ENCODE measurements around the gene SPPL3.

The SPPL3 gene

DNA sequence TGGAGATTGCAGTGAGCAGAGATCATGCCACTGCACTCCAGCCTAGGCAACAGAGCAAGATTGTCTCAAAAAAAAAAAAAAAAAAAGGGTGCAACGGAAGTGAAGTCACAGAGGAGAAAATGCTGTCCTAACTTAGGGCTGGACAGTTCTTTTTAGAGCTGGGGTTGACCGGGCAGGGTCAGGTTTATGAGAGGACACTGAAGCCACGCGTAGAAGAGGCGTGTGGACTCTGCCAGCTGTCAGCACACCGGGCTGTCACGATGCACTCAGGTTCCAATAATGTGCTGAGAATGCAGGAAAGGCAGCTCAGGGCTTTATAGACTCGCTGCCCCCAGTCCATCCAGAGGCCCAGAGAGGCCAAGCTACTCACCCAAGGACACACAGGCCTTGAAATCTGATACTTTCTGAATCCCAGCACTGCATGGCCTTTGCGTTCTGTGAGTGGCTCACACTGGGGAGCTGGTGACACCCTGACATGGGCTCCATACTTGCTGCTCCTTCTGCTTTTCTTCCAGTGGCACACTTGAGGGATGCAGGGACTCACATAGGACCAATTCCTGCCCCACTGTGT lies 28.9 kb upstream of the SPPL3 start:
- Mint-ChIP-seq H3K4me3 (no peak overlapping the region), H3K9me3 (no peaks in the 10 kb centered on the region), H3K36me3 (no peaks in the 10 kb centered on the region), H3K27ac (no peak overlapping the region), H3K4me1 (no peaks in the 10 kb centered on the region), H3K27me3 (peaks cover 26% of the 10 kb centered on the region)
- DNase-seq: no peak
- CTCF ChIA-PET: interaction anchor here (0.7 to 1.3 kb wide), 3 partner anchors 13 to 39 kb away, joined by 3 to 4 read pairs (median 3); no protein-coding TSS in a partner anchor

DNA sequence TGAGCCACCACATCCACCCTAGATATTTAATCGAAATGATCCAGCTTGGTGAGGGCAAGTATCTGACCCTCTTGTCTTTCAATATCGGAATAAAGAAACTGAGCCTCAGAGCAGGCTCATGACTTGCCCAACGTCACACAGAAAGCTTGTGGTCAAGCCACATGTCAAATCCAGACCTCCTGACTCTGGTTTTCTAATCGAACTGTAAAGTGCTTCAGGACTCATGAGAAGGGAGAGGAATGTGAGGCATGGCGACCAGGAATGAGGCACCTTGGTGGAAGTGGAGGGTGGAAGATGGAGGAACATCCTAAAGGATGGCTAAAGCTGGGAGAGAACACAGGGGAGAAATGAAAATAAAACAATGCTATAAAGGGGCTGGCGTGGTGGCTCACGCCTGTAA lies 27.9 kb upstream of the SPPL3 start:
- CTCF ChIA-PET: interaction anchor here (1.0 to 1.3 kb wide), 2 partner anchors 12 to 40 kb away, joined by 3 to 4 read pairs; no protein-coding TSS in a partner anchor
- Mint-ChIP-seq H3K36me3 (no peaks in the 10 kb centered on the region), H3K27me3 (peaks cover 18% of the 10 kb centered on the region), H3K4me3 (no peak overlapping the region), H3K4me1 (no peaks in the 10 kb centered on the region), H3K27ac (no peak overlapping the region), H3K9me3 (no peaks in the 10 kb centered on the region)
- no peak for DNase-seq

DNA sequence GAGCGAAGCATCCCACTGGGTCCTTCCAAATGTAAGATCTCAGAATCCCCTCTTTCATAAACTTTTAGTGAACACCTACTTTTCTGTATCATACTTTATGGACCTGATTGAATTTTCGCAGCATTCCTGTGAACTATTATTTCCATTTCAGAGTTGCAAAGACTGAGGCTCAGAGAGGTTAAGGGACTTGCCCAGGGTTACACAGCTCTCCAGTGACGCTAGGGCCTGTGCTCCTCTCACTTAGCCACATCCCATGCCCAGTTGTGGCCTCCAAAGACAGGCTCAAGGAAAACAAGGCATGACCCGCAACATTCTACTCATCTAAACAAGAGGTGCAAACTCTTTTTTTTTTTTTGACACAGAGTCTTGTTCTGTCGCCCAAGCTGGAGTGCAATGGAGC lies 25.9 kb upstream of the SPPL3 start:
- Mint-ChIP-seq H3K4me3 (no peak overlapping the region), H3K27me3 (peaks cover 10% of the 10 kb centered on the region), H3K4me1 (no peaks in the 10 kb centered on the region), H3K9me3 (no peaks in the 10 kb centered on the region), H3K36me3 (no peaks in the 10 kb centered on the region), H3K27ac (no peak overlapping the region)
- CTCF ChIA-PET: interaction anchor here (0.7 kb wide), 1 partner anchor 124 kb away, joined by 3 read pairs; no protein-coding TSS in a partner anchor
- no peak for DNase-seq

DNA sequence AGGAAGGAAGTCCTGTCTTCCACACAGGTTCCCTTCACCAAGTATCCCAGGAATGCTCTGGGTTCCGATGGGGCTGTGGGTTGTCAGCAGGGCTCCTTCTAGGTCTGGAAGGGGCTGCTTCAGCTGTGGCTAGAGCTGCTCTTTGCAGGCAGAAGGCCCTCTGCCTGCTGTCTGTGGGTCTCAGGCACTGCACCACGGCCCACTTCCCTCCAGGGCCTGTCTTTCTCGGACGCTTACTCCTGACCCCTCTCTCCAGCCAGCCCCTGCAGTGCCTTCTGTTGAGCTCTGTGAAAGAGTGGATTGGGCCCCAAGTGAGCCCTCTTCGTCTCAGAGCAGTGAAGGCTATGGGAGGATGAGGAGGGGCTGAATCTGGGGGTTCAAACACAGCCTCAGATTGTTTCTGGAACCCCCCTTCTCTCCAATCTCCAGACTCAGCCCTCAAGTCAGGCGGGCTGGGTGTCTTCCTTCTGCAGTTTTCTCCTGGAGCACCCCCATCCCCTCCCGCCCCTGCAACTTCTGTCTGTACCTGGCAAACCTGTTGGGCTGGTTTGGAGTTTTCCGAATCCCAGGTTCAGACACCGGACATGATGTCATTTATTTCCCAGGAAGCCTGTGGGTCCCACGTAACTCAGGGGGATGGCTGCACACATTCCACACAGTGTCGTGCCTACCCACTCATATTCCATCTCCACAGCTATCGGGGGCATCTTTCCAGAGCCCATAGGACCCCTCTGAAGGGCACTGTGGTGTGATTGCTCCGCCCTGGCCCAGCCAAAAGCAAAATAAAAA lies 24.9 kb upstream of the SPPL3 start:
- peaks cover 10% of the 10 kb centered on the region for H3K27me3 Mint-ChIP-seq
- no peak overlapping the region for H3K4me3 Mint-ChIP-seq
- peak overlapping the region; percentile 37 for H3K27ac Mint-ChIP-seq
- no peaks in the 10 kb centered on the region for H3K4me1 Mint-ChIP-seq
- H3K36me3 Mint-ChIP-seq: no peaks in the 10 kb centered on the region
- CTCF ChIA-PET: no interaction called here
- H3K9me3 Mint-ChIP-seq: no peaks in the 10 kb centered on the region
- DNase-seq: peak; percentile 23

DNA sequence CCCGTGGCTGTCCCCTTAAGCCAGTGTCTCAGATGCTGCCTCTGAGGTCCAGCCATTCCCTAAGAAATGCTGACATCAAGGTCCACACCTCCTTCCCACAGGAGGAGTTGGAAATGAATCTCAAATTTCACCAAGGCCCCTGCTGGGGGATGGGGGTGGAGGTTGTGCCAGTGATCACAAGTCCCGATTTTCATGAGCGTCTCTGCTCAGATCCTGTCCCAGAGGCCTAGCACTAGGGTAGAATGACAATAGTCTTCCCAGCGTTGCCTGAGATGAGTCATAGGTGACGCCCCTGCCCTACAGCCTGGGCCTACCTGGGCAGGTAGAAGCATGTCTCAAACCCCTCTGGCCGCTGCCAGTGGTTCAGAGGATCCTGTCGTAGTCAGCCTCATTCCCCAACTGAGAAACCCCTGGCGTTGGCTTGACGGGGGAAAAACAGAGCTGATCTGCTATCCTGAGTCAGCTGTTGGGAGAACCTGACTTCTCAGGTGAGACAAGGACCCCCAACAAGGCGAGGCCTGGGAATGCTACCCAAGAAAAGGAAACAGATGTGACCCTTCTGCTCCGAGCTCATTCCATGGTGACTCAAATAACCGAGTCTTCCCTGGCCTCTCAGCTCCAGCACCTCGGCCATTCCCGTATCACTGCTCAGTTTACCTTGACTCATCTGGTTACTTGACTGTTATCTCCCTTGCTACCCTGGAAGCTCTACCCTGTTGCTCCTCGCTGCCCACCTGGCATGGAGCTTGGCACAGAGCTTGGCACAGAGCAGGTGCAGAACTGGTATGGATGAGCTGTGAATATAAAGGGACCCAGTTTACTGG lies 21.8 kb upstream of the SPPL3 start:
- Mint-ChIP-seq H3K4me1 (no peaks in the 10 kb centered on the region), H3K27me3 (peaks cover 3% of the 10 kb centered on the region), H3K36me3 (no peaks in the 10 kb centered on the region), H3K4me3 (no peak overlapping the region), H3K9me3 (no peaks in the 10 kb centered on the region), H3K27ac (no peak overlapping the region)
- CTCF ChIA-PET: interaction anchor here (0.6 kb wide), 1 partner anchor 205 kb away, joined by 3 read pairs; no protein-coding TSS in a partner anchor
- DNase-seq: peak; percentile 33

DNA sequence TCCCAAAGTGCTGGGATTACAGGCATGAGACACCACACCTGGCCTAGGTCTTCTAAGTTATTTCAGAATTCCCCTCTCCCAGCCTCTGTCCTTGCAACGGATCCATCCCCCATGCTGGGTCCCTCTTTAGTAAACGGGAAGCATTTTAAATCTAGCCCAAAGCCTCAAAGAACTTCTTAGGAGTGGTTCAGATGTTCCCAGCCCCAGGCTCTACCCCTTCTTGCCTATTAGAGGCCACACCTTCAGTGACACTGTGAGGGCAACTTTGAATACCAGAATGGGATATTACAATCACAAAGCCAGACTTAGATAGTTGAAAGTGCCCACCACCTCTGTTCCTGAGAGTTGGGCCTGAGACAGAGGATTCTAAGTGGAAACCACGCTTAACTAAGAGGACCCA lies 18.1 kb upstream of the SPPL3 start:
- Mint-ChIP-seq H3K4me1 (no peaks in the 10 kb centered on the region), H3K9me3 (peaks cover 7% of the 10 kb centered on the region), H3K4me3 (no peak overlapping the region), H3K36me3 (peaks cover 2% of the 10 kb centered on the region), H3K27me3 (peaks cover 13% of the 10 kb centered on the region), H3K27ac (no peak overlapping the region)
- DNase-seq: no peak
- CTCF ChIA-PET: no interaction called here

DNA sequence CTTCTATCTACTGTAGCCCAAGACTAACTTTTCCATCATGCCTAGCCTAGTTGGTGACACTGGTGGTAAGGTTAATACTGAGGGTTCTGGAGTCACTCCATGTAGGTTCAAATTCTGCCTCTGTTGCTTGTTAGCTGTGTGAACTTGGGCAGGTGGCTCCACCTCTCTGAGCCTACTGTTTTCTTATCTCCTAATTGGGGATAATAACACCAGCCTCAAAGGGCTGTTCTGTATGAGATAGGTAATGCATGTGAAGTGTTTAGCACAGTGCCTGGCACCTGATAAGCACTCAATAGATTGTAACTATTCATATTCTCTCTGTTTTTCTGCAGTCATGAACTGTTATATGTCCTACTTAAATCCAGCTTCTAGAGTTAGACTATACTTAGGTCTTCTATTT lies 17.5 kb upstream of the SPPL3 start:
- Mint-ChIP-seq H3K9me3 (peaks cover 11% of the 10 kb centered on the region), H3K27ac (no peak overlapping the region), H3K4me3 (no peak overlapping the region), H3K27me3 (peaks cover 15% of the 10 kb centered on the region), H3K36me3 (peaks cover 2% of the 10 kb centered on the region), H3K4me1 (no peaks in the 10 kb centered on the region)
- no peak for DNase-seq
- CTCF ChIA-PET: no interaction called here

DNA sequence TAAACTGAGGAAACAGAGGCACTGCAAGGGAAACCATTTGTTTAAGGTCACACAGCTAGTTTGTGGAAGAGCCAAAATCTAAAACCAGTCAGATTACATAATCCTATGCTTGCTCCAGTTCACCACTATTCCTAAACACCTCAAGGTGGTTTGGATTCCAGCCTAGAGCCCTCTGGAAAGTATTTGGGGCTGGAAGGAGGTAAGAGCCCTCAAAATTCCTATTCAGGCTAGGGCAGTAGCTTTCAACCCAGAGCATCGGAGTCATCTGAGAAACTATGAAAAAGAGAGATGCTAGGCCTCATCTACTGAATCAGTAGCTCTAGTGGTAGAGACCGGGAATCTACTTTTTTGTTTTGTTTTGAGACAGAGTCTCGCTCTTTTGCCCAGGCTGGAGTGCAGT lies 16.0 kb upstream of the SPPL3 start:
- no peak for DNase-seq
- Mint-ChIP-seq H3K4me1 (no peaks in the 10 kb centered on the region), H3K27ac (no peak overlapping the region), H3K27me3 (peaks cover 18% of the 10 kb centered on the region), H3K9me3 (peaks cover 13% of the 10 kb centered on the region), H3K4me3 (no peak overlapping the region), H3K36me3 (peaks cover 2% of the 10 kb centered on the region)
- CTCF ChIA-PET: interaction anchor here (1.0 kb wide), 1 partner anchor 12 kb away, joined by 3 read pairs; no protein-coding TSS in a partner anchor

DNA sequence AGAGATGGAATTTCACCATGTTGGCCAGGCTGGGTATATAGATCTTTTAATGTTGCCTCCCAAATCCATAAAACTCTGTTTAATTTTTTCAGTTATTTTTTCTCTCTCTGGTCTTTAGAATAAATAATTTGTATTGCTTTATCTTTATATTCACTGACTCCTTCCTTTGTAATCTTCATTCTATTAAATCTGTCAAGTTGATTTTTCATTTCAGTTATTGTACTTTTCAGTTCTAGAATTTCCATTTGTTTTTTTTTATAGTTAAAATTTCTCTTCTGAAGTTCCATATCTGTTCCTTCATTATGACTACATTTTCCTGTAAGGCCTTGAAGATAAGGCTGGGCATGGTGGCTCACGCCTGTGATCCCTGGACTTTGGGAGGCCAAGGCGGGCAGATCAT lies 13.6 kb upstream of the SPPL3 start:
- DNase-seq: no peak
- Mint-ChIP-seq H3K27ac (no peak overlapping the region), H3K4me3 (no peak overlapping the region), H3K36me3 (peaks cover 2% of the 10 kb centered on the region), H3K27me3 (peaks cover 14% of the 10 kb centered on the region), H3K4me1 (no peaks in the 10 kb centered on the region), H3K9me3 (peaks cover 13% of the 10 kb centered on the region)
- CTCF ChIA-PET: no interaction called here

DNA sequence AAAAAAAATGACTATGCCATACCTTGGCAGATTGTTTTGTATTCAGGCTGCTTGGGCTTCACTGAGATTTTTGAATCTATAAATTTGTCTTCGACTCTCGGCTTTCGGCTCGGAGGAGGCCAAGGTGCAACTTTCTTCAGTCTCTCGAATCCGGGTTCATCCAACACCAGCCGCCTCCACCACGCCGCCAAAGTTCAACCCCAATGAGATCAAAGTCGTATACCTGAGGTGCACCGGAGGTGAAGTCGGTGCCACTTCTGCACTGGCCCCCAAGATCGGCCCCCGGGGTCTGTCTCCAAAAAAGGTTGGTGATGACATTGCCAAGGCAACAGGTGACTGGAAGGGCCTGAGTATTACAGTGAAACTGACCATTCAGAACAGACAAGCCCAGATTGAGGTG lies 12.4 kb upstream of the SPPL3 start:
- peaks cover 2% of the 10 kb centered on the region for H3K36me3 Mint-ChIP-seq
- H3K27me3 Mint-ChIP-seq: peaks cover 14% of the 10 kb centered on the region
- H3K4me3 Mint-ChIP-seq: no peak overlapping the region
- CTCF ChIA-PET: no interaction called here
- no peak overlapping the region for H3K27ac Mint-ChIP-seq
- no peaks in the 10 kb centered on the region for H3K4me1 Mint-ChIP-seq
- no peak for DNase-seq
- peaks cover 13% of the 10 kb centered on the region for H3K9me3 Mint-ChIP-seq

DNA sequence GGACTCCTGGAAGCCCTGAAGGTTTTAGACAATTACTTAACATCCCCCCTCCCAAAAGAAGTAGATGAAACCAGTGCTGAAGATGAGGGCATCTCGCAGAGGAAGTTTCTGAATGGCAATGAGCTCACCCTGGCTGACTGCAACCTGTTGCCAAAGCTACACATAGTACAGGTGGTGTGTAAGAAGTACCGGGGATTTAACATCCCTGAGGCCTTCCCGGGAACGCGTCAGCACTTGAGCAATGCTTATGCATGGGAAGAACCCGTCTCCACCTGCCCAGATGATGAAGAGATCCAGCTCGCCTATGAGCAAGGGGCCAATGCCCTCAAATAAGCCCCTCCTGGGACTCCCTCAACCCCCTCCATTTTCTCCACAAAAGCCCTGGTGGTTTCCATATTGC lies 10.6 kb upstream of the SPPL3 start:
- CTCF ChIA-PET: no interaction called here
- peaks cover 10% of the 10 kb centered on the region for H3K27me3 Mint-ChIP-seq
- no peak overlapping the region for H3K4me3 Mint-ChIP-seq
- H3K27ac Mint-ChIP-seq: no peak overlapping the region
- no peak for DNase-seq
- H3K4me1 Mint-ChIP-seq: no peaks in the 10 kb centered on the region
- peaks cover 13% of the 10 kb centered on the region for H3K9me3 Mint-ChIP-seq
- peaks cover 2% of the 10 kb centered on the region for H3K36me3 Mint-ChIP-seq

DNA sequence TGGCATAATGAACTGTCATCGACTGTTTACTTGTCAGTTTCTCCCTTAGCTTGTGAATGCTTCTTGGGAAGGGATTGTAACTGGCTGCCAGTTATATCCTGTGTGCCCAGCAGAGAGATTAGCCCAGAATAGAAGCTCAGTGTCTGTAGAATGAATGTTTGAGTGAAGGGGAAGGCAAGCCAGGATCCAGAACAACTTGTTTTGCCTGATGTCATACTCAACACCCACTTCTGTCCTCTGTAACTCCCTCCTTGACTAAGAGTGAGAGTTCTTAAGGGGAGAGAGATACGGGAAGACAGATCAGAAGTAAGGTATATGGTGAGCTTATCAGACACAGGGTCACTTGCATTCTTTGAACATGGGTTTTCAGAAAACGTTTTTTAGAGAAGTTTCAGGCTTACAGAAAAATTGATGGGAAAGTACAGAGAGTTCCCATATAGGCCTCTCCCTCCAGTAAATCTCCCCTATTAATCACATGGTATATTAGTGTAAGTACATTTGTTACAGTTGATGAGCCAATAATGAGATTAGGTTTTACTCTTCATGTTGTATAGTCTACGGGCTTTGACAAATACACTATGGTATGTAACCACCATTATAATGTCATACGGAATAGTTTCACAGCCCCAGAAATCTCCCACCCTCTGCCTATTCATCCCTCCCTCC lies 5.6 kb upstream of the SPPL3 start:
- Mint-ChIP-seq H3K4me1 (peaks cover under 1% of the 10 kb centered on the region), H3K36me3 (no peaks in the 10 kb centered on the region), H3K9me3 (no peaks in the 10 kb centered on the region), H3K4me3 (no peak overlapping the region), H3K27ac (no peak overlapping the region), H3K27me3 (peaks cover 6% of the 10 kb centered on the region)
- CTCF ChIA-PET: no interaction called here
- DNase-seq: no peak

DNA sequence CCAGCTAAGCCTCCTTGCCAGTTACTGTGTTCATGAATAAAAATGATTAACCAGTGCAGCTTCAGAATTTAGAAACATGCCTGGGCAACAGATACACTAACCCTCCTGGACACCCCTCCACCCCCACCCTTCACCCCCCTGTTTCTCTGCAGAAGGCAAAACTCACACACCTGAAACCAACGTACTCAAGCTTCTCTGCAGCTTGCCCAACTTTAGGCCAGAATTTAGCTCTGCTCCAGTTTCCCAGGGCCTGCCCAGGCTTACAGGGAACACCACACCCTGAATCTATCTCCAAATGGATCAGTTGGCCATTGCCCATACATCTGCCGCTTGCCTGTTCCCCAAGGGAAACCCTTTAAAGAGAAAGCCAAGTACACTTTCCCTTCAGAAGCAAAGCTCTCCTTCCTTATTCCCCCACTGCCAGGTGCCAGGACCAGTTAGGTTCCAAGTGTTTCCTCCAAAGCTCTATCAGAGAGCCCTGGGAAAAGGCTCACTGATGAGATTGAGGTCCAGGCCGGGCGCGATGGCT lies 1.8 kb upstream of the SPPL3 start:
- Mint-ChIP-seq H3K4me1 (peaks cover 24% of the 10 kb centered on the region), H3K4me3 (peak overlapping the region; percentile 31), H3K27me3 (peaks cover 6% of the 10 kb centered on the region), H3K27ac (no peak overlapping the region), H3K9me3 (no peaks in the 10 kb centered on the region), H3K36me3 (peaks cover 17% of the 10 kb centered on the region)
- CTCF ChIA-PET: interaction anchor here (1.3 kb wide), 1 partner anchor 17 kb away, joined by 3 read pairs; no protein-coding TSS in a partner anchor
- DNase-seq: no peak
